BE2C (cell line): ENCODE data around the gene NPLOC4.
"Not testable (repeated sequence)": the region's sequence is repeated elsewhere in the genome, so short reads cannot be mapped to it uniquely, and the experiment has no call there.

ENCODE experiments used
- DNase-seq: peaks from one replicate; pipeline ENCODE4 v3.0.0-alpha.2; 2020
- H3K27me3 ChIP-seq: fragments of 250-450 bp; sonication (Bioruptor Pico); 2 replicates; pipeline ENCODE4 v1.5.1; 2020; ENCODE audit warnings: mild to moderate bottlenecking
- H3K36me3 ChIP-seq: fragments of 250-450 bp; sonication (Bioruptor Pico); 2 replicates; pipeline ENCODE4 v1.5.1; 2020; ENCODE audit warnings: mild to moderate bottlenecking
- H3K4me1 ChIP-seq: fragments of 250-450 bp; sonication (Bioruptor Pico); 2 replicates; pipeline ENCODE4 v1.5.1; 2020
- H3K4me3 ChIP-seq: 2 replicates; pipeline ENCODE4 v1.5.1; 2011; ENCODE audit warnings: low read depth, low read length
- H3K9me3 ChIP-seq: fragments of 250-450 bp; sonication (Bioruptor Pico); 2 replicates; pipeline ENCODE4 v1.5.1; 2020
- TF ChIP-seq, protein P1 (sequence below): IDR thresholded peaks from 2 replicates; pipeline ENCODE4 v1.5.1; 2012; ENCODE audit warnings: mild to moderate bottlenecking, low read depth, low read length

NPLOC4 gene

GRCh38 chr17:81532490-81533287 is 104.2 kb downstream of the NPLOC4 start:
- Histone ChIP-seq H3K4me3 (no peak overlapping the region), H3K36me3 (no peaks in the 10 kb centered on the region), H3K27me3 (peaks cover 24% of the 10 kb centered on the region), H3K9me3 (no peaks in the 10 kb centered on the region), H3K4me1 (peaks cover 26% of the 10 kb centered on the region)
- no peak for DNase-seq
- TF ChIP-seq, protein P1, sequence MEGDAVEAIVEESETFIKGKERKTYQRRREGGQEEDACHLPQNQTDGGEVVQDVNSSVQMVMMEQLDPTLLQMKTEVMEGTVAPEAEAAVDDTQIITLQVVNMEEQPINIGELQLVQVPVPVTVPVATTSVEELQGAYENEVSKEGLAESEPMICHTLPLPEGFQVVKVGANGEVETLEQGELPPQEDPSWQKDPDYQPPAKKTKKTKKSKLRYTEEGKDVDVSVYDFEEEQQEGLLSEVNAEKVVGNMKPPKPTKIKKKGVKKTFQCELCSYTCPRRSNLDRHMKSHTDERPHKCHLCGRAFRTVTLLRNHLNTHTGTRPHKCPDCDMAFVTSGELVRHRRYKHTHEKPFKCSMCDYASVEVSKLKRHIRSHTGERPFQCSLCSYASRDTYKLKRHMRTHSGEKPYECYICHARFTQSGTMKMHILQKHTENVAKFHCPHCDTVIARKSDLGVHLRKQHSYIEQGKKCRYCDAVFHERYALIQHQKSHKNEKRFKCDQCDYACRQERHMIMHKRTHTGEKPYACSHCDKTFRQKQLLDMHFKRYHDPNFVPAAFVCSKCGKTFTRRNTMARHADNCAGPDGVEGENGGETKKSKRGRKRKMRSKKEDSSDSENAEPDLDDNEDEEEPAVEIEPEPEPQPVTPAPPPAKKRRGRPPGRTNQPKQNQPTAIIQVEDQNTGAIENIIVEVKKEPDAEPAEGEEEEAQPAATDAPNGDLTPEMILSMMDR: no peak

DNA sequence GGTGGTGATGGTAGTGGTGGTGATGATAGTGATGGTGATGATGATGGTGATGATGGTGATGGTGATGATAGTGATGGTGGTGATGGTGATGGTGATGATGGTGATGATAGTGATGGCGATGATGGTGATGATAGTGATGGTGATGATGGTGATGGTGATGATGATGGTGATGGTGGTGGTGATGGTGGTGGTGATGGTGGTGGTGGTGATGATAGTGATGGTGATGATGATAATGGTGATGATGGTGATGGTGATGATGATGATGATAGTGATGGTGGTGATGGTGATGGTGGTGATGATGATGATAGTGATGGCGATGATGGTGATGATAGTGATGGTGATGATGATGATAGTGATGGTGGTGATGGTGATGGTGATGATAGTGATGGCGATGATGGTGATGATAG is 104.9 kb downstream of the NPLOC4 start:
- not testable (repeated sequence) for DNase-seq, H3K4me3 ChIP-seq, H3K36me3 ChIP-seq, H3K9me3 ChIP-seq
- peaks cover 28% of the 10 kb centered on the region for H3K27me3 ChIP-seq
- peaks cover 21% of the 10 kb centered on the region for H3K4me1 ChIP-seq

GRCh38 chr17:81531013-81531412 is 105.9 kb downstream of the NPLOC4 start:
- DNase-seq, H3K9me3 ChIP-seq, H3K36me3 ChIP-seq, H3K4me3 ChIP-seq: not testable (repeated sequence)
- H3K4me1 ChIP-seq: peaks cover 16% of the 10 kb centered on the region
- peaks cover 28% of the 10 kb centered on the region for H3K27me3 ChIP-seq

- Histone ChIP-seq H3K4me1 (peaks cover 9% of the 10 kb centered on the region), H3K4me3 (no peak overlapping the region), H3K9me3 (no peaks in the 10 kb centered on the region), H3K36me3 (no peaks in the 10 kb centered on the region), H3K27me3 (peaks cover 28% of the 10 kb centered on the region)
- DNase-seq: no peak
- TF ChIP-seq, protein P1: no peak
Observed at GRCh38 chr17:81529437-81529803, 107.5 kb downstream of the NPLOC4 start.

DNA sequence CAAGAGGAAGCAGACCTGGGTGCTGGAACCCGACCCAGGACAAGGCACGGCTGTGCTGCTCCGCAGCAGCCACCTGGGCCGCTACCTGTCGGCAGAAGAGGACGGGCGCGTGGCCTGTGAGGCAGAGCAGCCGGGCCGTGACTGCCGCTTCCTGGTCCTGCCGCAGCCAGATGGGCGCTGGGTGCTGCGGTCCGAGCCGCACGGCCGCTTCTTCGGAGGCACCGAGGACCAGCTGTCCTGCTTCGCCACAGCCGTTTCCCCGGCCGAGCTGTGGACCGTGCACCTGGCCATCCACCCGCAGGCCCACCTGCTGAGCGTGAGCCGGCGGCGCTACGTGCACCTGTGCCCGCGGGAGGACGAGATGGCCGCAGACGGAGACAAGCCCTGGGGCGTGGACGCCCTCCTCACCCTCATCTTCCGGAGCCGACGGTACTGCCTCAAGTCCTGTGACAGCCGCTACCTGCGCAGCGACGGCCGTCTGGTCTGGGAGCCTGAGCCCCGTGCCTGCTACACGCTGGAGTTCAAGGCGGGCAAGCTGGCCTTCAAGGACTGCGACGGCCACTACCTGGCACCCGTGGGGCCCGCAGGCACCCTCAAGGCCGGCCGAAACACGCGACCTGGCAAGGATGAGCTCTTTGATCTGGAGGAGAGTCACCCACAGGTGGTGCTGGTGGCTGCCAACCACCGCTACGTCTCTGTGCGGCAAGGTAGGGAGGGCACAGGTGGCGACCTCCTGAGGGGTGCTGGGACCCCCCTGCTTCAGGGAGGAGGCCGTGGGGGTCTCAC is 108.1 kb downstream of the NPLOC4 start:
- TF ChIP-seq, protein P1: no peak
- Histone ChIP-seq H3K27me3 (peaks cover 28% of the 10 kb centered on the region), H3K36me3 (no peaks in the 10 kb centered on the region), H3K9me3 (no peaks in the 10 kb centered on the region), H3K4me1 (peaks cover 3% of the 10 kb centered on the region), H3K4me3 (no peak overlapping the region)
- peak; percentile 28 for DNase-seq

GRCh38 chr17:81528384-81528650 is 108.6 kb downstream of the NPLOC4 start:
- Histone ChIP-seq H3K36me3 (no peaks in the 10 kb centered on the region), H3K4me3 (no peak overlapping the region), H3K27me3 (peaks cover 28% of the 10 kb centered on the region), H3K4me1 (no peaks in the 10 kb centered on the region), H3K9me3 (no peaks in the 10 kb centered on the region)
- TF ChIP-seq, protein P1: no peak
- DNase-seq: no peak
